HG02884 (cell line): ENCODE measurements around the gene EEFSEC.

Source experiments
- ATAC-seq: cut with Tn5 transposase; IDR thresholded peaks from one replicate; pipeline ENCODE4 v1.9.1; 2021; ENCODE audit warnings: mild to moderate bottlenecking, moderate library complexity; ENCODE audit not compliant: unreplicated experiment

Gene EEFSEC

GRCh38 chr3:128408012-128408692 is 254.9 kb downstream of the EEFSEC start:
- ATAC-seq: no peak

- ATAC-seq: no peak
Observed at GRCh38 chr3:128408693-128409623, 255.7 kb downstream of the EEFSEC start.

GRCh38 chr3:128409624-128410581 is 256.6 kb downstream of the EEFSEC start:
- no peak for ATAC-seq

- no peak for ATAC-seq
Observed at GRCh38 chr3:128410669-128411573, 257.6 kb downstream of the EEFSEC start.

- ATAC-seq: no peak
Observed at GRCh38 chr3:128411574-128412064, 258.3 kb downstream of the EEFSEC start.

GRCh38 chr3:128412180-128413002 is 259.1 kb downstream of the EEFSEC start:
- ATAC-seq: no peak

- ATAC-seq: no peak
Observed at GRCh38 chr3:128413003-128413370, 259.7 kb downstream of the EEFSEC start.

- no peak for ATAC-seq
Observed at GRCh38 chr3:128413413-128414205, 260.3 kb downstream of the EEFSEC start.

GRCh38 chr3:128415200-128415772 is 262.0 kb downstream of the EEFSEC start:
- ATAC-seq: no peak

GRCh38 chr3:128415773-128416577 is 262.7 kb downstream of the EEFSEC start:
- ATAC-seq: no peak

- no peak for ATAC-seq
Observed at GRCh38 chr3:128416578-128417211, 263.4 kb downstream of the EEFSEC start.

- no peak for ATAC-seq
Observed at GRCh38 chr3:128418900-128419299, 265.6 kb downstream of the EEFSEC start.

- ATAC-seq: no peak
Observed at GRCh38 chr3:128419311-128419710, 266.0 kb downstream of the EEFSEC start.

- no peak for ATAC-seq
Observed at GRCh38 chr3:128420289-128420688, 267.0 kb downstream of the EEFSEC start.

GRCh38 chr3:128420720-128421438 is 267.6 kb downstream of the EEFSEC start:
- ATAC-seq: no peak

GRCh38 chr3:128421439-128421836 is 268.2 kb downstream of the EEFSEC start:
- no peak for ATAC-seq
